Fibroblast of upper back skin (primary cell): ENCODE results near the gene DACH2.

Source experiments
- DNase-seq: peaks from one replicate; pipeline ENCODE4 v3.0.0-alpha.2; 2013

Gene DACH2

DNA sequence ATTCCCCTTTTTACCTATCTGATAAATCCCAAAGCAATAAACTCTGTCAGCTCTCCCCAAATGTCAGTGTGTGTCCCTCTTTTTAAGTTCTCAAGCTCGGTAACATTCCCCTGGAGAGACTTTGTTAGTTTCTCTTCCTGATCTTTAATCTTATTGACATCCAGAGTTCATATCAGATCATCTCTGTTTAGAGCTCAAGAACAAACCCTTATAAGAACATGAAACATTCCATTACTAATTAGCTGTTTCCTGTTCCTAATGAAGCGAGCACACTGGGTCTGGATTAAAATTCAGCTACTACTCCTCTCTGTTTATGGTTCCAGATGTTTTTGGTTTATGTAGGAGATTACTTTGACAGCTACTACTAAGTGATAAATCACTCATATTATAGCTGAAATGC is 681.5 kb downstream of the DACH2 start:
- DNase-seq: no peak

DNA sequence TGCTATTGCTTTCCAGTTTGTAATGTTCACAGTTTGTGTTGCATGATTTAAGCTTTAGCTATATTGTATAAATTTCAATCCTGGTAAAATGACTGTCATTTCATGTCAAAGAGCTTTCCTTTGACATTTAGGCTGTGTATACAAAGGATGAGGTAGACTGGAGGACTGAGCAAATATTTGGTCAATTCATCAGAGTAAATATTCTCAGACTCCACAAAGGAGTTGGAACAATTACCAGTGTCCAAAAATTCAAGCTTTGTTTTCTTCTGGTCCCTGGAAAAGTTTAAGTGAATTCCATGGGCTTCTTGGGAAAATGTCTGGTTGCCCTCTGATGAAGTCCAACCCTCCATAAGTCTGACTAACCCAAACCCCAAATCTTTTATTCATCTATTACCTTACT is 682.4 kb downstream of the DACH2 start:
- no peak for DNase-seq

- DNase-seq: no peak
These were observed 696.9 kb downstream of the DACH2 start for GRCh38 chrX:86845101-86845500.
